Measurements from ENCODE around the gene GSG1L2.

DNA sequence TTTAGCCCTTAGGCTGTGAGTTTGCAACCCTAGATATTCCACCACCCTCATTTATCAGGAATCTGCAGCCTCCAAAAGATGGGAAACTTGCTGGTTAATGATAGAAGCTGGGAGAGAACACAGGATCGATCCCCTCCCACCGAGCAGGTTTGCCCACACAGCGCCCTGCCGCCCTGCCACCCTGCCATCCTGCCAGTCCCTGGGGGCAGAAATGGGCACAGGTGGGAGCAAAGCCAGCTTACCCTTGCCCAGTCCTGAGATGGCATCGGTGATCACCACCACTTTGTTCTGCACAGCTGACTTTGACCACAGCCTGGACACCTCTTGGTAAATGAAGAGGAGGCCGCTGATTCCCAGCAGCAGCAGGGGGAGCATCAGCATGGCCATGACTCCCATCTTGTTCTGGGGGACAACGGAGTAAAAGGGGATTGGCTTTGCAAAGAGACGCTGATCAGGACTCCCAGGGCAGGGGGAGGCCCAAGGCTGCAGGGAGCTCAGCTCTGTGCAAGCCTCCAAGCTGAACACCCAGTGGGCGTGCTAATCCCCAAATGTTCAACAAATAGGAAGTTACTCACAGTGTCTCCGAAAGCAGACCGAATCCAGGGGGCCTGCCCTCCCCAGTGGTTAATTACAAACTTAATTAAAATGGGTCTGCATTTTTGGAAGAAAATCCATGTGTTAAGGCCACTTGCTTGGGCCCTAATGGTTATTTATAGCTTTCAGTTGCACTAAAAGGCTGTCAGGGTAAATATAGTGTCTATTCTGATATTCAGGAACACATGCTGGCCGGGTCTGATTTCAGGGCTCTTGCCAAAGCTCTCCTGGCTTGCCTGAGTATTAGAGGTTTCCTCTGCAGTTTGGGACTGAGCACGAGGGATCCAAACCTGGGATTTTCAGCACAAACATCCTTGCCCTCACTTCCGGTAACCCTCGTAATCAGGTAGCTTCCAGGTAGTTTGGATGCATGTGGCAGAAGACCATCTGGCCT is 30.7 kb downstream of the GSG1L2 start, which contains the start of gene DHRS7C:
- TF ChIP-seq, protein P1, sequence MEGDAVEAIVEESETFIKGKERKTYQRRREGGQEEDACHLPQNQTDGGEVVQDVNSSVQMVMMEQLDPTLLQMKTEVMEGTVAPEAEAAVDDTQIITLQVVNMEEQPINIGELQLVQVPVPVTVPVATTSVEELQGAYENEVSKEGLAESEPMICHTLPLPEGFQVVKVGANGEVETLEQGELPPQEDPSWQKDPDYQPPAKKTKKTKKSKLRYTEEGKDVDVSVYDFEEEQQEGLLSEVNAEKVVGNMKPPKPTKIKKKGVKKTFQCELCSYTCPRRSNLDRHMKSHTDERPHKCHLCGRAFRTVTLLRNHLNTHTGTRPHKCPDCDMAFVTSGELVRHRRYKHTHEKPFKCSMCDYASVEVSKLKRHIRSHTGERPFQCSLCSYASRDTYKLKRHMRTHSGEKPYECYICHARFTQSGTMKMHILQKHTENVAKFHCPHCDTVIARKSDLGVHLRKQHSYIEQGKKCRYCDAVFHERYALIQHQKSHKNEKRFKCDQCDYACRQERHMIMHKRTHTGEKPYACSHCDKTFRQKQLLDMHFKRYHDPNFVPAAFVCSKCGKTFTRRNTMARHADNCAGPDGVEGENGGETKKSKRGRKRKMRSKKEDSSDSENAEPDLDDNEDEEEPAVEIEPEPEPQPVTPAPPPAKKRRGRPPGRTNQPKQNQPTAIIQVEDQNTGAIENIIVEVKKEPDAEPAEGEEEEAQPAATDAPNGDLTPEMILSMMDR (IDR thresholded peaks at IDR 0.05; ENCODE audit: low read depth, low read length, missing input control): no peak
- TF ChIP-seq JUND (IDR thresholded peaks at IDR 0.05) (no peak), GABPA (IDR thresholded peaks at IDR 0.05 in 1 of 2, conservative IDR thresholded peaks at IDR 0.05 in 1 of 2) (no peak)
- TF ChIP-seq, protein P2, sequence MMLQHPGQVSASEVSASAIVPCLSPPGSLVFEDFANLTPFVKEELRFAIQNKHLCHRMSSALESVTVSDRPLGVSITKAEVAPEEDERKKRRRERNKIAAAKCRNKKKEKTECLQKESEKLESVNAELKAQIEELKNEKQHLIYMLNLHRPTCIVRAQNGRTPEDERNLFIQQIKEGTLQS (IDR thresholded peaks at IDR 0.05): no peak
- TF ChIP-seq, protein P3, sequence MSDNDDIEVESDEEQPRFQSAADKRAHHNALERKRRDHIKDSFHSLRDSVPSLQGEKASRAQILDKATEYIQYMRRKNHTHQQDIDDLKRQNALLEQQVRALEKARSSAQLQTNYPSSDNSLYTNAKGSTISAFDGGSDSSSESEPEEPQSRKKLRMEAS (IDR thresholded peaks at IDR 0.05): no peak
- TF ChIP-seq, protein P4, sequence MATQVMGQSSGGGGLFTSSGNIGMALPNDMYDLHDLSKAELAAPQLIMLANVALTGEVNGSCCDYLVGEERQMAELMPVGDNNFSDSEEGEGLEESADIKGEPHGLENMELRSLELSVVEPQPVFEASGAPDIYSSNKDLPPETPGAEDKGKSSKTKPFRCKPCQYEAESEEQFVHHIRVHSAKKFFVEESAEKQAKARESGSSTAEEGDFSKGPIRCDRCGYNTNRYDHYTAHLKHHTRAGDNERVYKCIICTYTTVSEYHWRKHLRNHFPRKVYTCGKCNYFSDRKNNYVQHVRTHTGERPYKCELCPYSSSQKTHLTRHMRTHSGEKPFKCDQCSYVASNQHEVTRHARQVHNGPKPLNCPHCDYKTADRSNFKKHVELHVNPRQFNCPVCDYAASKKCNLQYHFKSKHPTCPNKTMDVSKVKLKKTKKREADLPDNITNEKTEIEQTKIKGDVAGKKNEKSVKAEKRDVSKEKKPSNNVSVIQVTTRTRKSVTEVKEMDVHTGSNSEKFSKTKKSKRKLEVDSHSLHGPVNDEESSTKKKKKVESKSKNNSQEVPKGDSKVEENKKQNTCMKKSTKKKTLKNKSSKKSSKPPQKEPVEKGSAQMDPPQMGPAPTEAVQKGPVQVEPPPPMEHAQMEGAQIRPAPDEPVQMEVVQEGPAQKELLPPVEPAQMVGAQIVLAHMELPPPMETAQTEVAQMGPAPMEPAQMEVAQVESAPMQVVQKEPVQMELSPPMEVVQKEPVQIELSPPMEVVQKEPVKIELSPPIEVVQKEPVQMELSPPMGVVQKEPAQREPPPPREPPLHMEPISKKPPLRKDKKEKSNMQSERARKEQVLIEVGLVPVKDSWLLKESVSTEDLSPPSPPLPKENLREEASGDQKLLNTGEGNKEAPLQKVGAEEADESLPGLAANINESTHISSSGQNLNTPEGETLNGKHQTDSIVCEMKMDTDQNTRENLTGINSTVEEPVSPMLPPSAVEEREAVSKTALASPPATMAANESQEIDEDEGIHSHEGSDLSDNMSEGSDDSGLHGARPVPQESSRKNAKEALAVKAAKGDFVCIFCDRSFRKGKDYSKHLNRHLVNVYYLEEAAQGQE (IDR thresholded peaks at IDR 0.05): no peak

Data from liver (tissue), 3 donors.